GM19193 (cell line): ENCODE measurements around the gene TBC1D22A.

ENCODE experiments used
- POLR2A ChIP-seq: IDR thresholded peaks from 4 replicates; pipeline ENCODE4 v1.6.1; 2011; ENCODE audit not compliant: insufficient read depth, insufficient read length; ENCODE audit errors: extremely low read depth

The TBC1D22A gene

DNA sequence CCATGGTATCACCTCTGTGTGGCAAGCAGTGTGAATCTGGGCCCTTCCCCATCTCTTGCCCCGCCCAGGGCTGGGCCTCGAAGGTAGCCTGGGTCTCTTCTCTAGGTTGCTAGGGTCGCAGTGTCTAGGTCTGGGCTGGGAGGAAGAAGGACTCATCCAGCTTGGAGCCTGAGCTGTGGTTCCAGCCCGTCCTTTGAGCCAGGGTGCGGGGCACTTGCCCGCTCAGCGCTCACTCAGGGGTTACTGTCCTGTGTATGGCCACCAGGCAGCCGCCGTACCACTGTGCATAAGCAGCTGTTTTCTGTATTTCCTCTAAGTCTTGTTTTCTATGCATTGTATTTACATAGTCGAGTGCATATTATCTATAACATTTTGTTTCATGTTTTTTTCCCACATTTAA is 160.9 kb downstream of the TBC1D22A start:
- no peak for TF ChIP-seq POLR2A

DNA sequence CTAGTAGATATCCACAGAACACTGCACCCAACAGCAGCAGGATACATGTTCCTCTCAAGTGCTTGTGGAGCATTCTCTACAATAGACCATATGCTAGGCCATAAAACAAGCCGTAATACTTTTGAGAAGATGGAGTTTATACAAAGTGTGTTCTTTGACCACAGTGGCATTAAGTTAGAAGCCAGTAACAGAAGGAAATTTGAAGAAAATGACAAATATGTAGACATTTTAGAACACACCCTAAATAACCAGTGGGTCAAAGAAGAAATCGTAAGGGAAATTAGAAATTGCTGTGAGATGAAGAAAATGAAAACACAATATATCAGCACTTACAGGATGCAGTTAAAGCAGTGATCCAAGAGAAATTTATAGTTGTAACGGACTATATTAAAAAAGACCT is 163.4 kb downstream of the TBC1D22A start:
- no peak for TF ChIP-seq POLR2A

- TF ChIP-seq POLR2A, result no peak
Measured at GRCh38 chr22:46929046-46929709, 166.7 kb downstream of the TBC1D22A start.

DNA sequence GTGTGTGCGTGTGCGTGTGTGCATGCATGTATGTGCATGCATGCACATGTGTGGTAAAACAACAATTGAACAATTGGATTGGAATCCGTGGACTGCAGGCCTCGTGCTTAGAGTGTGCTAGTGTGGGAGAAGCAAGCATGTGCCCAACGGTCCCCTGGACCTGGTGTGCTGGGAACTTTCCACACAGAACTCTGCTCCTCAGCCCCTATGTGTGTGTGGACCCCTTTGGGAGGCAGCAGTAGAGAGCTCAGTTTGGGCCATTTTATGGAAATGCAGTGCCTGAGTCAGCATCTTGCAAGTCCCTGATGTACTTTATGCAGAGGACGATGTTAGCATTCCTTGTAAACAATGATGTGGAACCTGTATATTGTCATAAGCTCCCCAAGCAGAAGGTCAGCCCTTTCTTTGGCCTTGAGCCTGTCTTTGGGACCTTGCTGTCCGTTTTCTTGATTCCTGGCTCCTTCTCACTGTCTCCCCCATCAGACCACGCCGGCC is 167.3 kb downstream of the TBC1D22A start:
- no peak for TF ChIP-seq POLR2A

DNA sequence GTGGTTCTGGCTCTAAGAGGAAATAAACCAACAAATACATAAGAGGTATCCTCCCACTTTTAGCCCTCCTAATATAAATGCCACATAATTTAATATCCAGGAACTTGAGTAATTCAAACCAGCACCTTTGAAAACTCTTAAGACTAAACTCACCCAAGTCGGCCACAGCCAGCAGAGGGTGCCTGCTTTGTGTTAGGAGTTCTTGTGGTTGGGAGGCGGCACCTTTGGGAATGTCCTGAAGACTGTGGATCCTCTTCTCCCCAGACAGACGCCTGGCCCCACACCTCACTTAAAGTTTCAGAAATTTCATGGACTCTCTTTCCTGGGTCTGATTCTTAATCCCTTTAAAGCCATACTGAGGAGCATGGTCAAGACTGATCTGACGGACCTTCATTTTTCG is 169.0 kb downstream of the TBC1D22A start:
- no peak for TF ChIP-seq POLR2A

GRCh38 chr22:46931881-46932280 is 169.4 kb downstream of the TBC1D22A start:
- no peak for TF ChIP-seq POLR2A

GRCh38 chr22:46933040-46933930 is 170.8 kb downstream of the TBC1D22A start:
- no peak for TF ChIP-seq POLR2A

- TF ChIP-seq POLR2A, result no peak
Measured at GRCh38 chr22:46934172-46934745, 171.8 kb downstream of the TBC1D22A start.

- no peak for TF ChIP-seq POLR2A
Measured at GRCh38 chr22:46934746-46935491, 172.5 kb downstream of the TBC1D22A start.

DNA sequence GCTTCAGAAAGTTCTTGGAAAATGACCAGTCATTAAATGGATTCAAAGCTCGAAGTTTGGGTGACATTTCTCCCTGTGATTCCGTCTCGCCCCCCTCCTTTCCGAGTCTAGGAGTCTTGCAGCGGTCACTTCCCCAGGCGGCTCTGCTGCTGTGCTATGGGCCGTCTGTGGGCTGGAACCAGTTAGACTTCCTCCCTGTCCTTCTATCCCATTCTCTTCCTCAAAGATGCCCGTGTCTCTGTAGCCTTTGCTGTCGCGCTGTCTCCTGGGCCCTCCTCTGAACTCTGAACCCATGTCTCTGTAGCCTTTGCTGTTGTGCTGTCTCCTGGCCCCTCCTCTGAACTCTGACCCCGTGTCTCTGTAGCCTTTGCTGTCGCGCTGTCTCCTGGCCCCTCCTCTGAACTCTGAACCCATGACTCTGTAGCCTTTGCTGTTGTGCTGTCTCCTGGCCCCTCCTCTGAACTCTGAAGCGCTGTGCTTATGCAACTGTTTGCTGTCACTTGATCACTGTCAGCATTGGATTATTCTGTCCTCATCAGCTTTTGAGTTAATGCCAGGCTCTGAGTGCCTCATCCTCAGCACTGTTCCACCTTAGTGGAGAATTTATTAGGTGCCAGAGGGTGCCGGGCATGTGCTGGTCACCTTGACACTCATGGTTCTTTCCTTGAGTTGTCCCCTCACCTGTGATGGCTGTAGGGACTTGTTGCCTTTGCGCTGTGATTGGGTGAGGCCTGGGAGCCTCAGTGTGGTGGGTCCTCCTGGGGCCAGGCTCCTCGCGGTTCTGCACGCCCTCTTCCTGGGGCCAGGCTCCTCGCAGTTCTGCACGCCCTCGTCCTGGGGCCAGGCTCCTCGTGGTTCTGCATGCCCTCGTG is 173.3 kb downstream of the TBC1D22A start:
- no peak for TF ChIP-seq POLR2A

DNA sequence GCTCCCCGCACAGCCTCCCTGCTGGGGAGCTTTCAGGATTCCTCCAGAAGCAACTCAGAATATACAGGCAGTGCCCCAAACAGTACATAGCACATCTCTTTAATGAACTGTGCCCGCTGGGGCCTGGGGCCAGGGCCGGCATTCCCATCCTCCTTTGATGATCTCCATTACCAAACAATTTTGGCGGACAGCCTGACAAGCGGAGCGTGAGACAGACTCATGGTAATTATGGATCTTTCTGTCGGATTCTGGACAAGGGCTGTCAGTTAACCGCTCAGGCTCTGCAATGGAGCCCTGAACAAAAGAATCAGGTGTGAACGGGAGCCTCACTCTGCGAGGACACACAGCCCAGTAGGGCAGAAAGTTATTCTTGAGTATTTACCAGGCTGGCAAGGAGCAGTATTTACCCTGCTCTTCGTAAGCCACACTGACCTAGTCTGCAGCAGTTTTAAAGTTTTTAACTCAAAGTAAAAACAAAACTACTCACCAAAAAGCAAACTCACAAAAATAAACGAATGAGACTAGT is 174.0 kb downstream of the TBC1D22A start:
- no peak for TF ChIP-seq POLR2A

DNA sequence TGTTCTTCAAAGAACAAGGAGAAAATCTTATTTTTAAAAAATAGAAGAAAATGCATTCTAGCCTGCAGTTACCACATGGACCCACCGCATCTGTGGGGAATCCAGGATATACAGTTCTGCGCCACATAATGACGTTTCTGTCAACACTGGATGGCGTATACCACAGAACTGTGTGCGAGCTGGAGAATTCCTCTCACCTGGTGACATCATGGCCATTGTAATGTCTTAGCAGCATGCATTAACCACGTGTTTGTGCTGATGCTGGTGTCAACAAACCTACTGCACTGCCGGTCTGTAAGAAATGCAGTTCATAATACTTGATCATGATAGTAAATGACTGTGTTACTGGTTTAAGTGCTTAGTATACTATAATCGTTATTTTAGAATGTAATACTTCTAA is 174.7 kb downstream of the TBC1D22A start:
- no peak for TF ChIP-seq POLR2A

DNA sequence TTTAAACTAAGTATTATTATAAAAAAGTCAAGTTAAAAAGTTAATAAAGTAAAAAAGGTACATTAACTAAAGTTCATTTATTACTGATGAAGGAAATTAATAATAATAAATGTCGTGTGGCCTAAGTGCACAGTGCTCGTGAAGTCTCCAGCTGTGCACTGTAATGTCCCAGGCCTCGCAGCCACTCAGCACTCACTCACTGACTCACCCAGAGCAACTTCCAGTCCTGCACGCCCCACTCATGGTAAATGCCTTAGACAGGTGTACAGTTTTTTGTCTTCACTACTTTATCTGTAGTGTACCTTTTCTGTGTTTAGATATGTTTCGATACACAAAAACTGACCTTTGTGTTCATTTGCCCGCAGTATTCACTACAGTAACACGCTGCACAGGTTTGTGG is 175.5 kb downstream of the TBC1D22A start:
- TF ChIP-seq POLR2A, result no peak
